NCI-H82 (cell line): Measurements from ENCODE around the gene TULP4.

Source experiments
- DNase-seq: peaks from one replicate; lab custom pipeline; 2025; lab: John Stamatoyannopoulos, UW

TULP4 gene

GRCh38 chr6:158419339-158419909, 107.2 kb downstream of the TULP4 start:
- DNase-seq, result no peak

- no peak for DNase-seq
Measured at GRCh38 chr6:158421381-158421780, 109.1 kb downstream of the TULP4 start.

GRCh38 chr6:158422629-158423238, 110.5 kb downstream of the TULP4 start:
- DNase-seq, result no peak

- peak; percentile 42 for DNase-seq
Measured at GRCh38 chr6:158431036-158431435, 118.8 kb downstream of the TULP4 start.

GRCh38 chr6:158431560-158431959, 119.3 kb downstream of the TULP4 start:
- DNase-seq, result no peak

GRCh38 chr6:158437571-158437970, 125.3 kb downstream of the TULP4 start:
- DNase-seq, result no peak

- DNase-seq, result no peak
Measured at GRCh38 chr6:158438226-158438625, 126.0 kb downstream of the TULP4 start.

GRCh38 chr6:158439255-158439654, 127.0 kb downstream of the TULP4 start:
- DNase-seq, result no peak

GRCh38 chr6:158441716-158442215, 129.5 kb downstream of the TULP4 start:
- no peak for DNase-seq

- no peak for DNase-seq
Measured at GRCh38 chr6:158442306-158442705, 130.0 kb downstream of the TULP4 start.

GRCh38 chr6:158445426-158446085, 133.3 kb downstream of the TULP4 start:
- DNase-seq, result peak; percentile 41

GRCh38 chr6:158448856-158449255, 136.6 kb downstream of the TULP4 start:
- no peak for DNase-seq

- no peak for DNase-seq
Measured at GRCh38 chr6:158452191-158452590, 139.9 kb downstream of the TULP4 start.

- DNase-seq, result no peak
Measured at GRCh38 chr6:158457131-158457530, 144.9 kb downstream of the TULP4 start.

GRCh38 chr6:158457616-158458278, 145.5 kb downstream of the TULP4 start:
- no peak for DNase-seq

GRCh38 chr6:158459726-158460125, 147.5 kb downstream of the TULP4 start:
- DNase-seq, result no peak

- DNase-seq, result no peak
Measured at GRCh38 chr6:158460602-158461169, 148.4 kb downstream of the TULP4 start.

- DNase-seq, result no peak
Measured at GRCh38 chr6:158461954-158462353, 149.7 kb downstream of the TULP4 start.

GRCh38 chr6:158464483-158464882, 152.2 kb downstream of the TULP4 start:
- no peak for DNase-seq

- no peak for DNase-seq
Measured at GRCh38 chr6:158465257-158465656, 153.0 kb downstream of the TULP4 start.

- no peak for DNase-seq
Measured at GRCh38 chr6:158465747-158466146, 153.5 kb downstream of the TULP4 start.

GRCh38 chr6:158467923-158468322, 155.7 kb downstream of the TULP4 start:
- peak; percentile 77 for DNase-seq
